ENCODE measurements around the gene ANKRD13B.

The ANKRD13B gene

DNA sequence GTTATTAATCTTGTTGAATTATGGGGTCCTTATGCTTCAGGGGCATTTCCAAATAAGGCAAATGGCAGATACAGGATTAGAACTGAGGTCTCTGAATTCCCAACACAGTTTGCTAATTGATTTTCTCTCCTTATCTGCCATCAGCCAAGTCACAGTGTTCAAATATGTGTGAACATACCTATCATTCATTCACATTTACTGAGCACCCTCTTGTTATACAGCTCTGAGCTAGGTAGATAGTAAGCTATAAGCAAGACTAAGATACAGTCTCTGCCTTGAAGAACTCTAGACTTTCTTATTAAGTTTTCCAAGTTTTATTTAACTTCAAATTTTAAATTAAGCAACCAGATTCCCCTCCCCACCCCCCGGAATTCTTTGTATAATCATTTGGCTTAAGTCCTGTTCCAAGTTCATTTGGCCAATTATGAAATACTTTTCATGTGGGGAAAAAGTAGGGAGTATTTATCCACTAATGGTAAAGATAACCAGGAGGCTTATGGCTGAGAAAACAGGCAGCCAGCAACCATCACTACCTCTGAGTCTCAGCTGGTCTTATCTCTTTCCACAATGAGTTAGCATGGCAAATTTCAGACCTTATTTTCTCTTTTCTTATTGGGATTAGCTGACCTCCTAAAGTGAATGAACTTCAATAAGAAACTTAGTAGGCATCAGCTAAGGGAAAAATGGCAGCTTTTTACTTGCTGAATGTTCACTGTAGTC is 61.2 kb downstream of the ANKRD13B start:
- DNase-seq: no peak

DNA sequence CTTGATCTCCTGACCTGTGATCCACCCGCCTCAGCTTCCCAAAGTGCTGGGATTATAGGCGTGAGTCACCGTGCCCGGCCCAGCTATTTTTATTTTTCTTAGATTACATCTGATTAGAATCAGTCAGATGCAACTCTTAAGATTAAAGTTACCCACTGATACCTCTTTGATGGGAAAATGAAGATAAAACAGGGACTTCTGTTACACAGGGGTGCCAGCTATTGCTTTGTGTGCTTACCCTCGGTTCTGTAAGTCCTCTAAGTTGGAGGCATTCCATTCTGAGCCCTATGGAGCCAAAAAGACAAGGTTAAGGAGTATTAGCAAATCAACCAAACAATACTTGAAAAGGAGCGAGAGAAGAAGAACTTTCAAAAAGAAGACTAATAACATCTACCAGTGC is 62.4 kb downstream of the ANKRD13B start:
- DNase-seq: no peak

DNA sequence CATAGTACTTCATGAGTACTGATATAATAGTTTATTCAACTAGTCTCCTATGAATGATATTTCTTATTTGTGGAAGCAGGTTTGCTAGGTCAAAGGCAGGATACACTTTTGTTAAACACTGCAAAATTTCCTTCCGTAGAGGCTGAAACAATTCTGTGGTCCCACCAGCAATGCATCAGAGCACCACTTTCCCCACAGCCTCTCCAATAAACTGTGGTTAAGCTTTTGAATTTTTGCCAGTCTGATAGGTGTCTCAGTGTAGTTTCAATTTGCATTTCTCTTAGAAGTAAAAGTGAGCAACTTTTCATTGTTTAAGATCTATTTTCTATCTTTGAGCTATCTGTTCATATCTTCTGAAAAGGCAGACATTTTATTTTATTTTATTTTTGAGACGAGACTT is 66.2 kb downstream of the ANKRD13B start:
- no peak for DNase-seq

GRCh38 chr17:29661213-29661612 is 68.3 kb downstream of the ANKRD13B start:
- DNase-seq: no peak

DNA sequence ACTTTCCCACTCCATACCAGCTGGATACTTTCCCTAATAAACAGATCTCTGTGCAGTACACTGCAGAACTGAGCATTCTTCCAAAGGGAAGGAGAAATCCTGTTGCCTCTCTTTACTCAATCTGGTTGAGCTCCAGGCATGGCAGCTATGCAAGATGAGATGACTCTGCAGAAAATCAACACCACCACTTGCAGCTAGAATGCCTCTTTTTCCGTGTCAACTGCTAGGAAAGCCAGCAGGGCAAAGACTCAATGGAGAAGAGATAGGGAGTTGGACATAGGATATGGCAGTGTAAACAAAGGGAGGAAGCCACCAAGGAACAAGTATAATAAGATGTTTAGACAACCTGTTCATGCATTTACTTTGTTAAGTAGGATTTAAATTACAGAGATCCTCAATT is 70.2 kb downstream of the ANKRD13B start:
- DNase-seq: no peak

Measured in activated CD4-positive, CD25-positive, alpha-beta regulatory T cell treated with anti-CD3 and anti-CD28 coated beads, Interleukin-2, amount 50 U/mL, for 72 hours (primary cell).